ENCODE data around the gene TBC1D22A. TPM values are rescaled to one million over a fixed set of nuclear protein-coding genes. Genes with fewer than 3 reads are reported as not detected.
"Not testable (repeated sequence)": the region's sequence is repeated elsewhere in the genome, so short reads cannot be mapped to it uniquely, and the experiment has no call there.

The TBC1D22A gene
- total RNA-seq, 1 donor from 2014 or later, result 15.8 TPM

- intact Hi-C loops (cut with micrococcal nuclease), result no loop called here
- no peak for ATAC-seq
- no peak for DNase-seq
Observed at GRCh38 chr22:46966495-46966845, 204.0 kb downstream of the TBC1D22A start.

DNA sequence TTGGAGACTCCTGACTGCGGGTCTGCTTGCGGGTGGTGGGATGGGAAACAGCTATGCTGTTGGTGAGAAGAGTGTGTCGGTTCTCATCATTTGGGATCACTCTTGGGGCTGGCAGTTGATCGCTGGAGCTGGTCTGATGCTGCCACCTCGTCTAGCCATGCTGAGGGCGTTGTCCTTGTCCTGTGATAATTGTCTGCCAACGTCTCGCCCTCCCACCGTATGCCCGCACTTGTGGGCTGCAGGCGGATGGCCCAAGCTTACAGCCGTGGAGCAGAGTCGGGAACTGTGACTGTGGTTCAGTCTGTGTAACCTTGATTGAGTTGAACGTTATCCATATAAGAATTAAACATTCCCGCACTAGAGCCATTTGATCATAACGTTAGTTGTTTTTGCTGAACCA lies 204.4 kb downstream of the TBC1D22A start:
- intact Hi-C loops (cut with micrococcal nuclease), result no loop called here
- no peak for DNase-seq
- ATAC-seq, result no peak

- no peak for ATAC-seq
- intact Hi-C loops (cut with micrococcal nuclease), result no loop called here
- DNase-seq, result no peak
Observed at GRCh38 chr22:46967445-46968358, 205.3 kb downstream of the TBC1D22A start.

DNA sequence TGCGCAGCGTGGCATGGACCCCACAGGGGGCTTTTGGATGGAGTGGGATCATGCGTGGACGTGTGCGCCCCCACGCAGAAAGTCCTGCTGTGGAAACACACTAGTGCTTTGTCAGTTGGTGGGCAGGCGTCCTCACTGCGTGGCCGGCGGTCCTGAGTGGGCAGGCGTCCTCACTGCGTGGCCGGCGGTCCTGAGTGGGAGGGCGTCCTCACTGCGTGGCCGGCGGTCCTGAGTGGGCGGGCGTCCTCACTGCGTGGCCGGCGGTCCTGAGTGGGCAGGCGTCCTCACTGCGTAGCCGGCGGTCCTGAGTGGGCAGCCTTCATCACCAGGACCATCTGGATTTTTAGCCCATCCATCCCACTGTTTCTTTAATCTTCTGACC lies 205.9 kb downstream of the TBC1D22A start:
- intact Hi-C loops (cut with micrococcal nuclease), result no loop called here
- no peak for ATAC-seq
- no peak for DNase-seq

DNA sequence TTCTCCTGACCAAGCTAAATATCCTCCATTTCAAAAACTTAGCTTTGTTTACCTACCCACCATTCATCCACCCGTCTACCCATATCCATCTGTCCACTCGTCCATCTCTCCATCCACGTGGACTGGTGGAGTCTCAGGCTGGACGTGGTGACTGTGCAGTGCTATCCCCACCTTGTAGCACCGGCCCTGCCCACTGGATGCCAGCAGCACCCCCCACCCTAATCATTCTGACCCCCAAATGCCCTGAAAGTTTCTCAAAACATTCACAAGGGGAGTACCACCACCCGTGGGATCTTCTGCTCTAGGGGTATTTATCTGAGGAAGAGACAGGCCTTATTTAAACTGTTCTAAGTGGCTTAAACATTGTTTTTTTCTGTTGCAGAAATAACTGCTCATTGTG lies 206.4 kb downstream of the TBC1D22A start:
- intact Hi-C loops (cut with micrococcal nuclease), result no loop called here
- DNase-seq (no peak), ATAC-seq (no peak)

DNA sequence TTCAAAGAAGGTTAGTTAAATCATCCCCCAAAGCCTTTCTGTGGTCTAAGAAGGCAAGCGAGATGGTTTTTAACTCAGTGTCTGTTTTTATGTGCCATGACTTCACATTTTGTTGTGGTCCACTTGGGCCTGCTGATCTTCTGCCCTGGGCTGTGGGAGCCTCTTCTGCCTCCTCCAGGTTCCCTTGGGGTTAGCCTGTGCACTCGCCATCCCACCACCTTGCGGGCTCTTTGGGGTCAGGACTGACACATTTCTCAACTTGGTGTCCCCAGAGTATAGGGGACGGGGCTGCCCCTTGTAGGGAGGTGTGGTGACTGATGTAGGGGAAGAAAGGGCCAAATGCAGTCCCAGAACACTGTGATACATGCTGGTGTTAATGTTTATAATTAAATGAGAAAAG lies 207.0 kb downstream of the TBC1D22A start:
- DNase-seq (no peak), ATAC-seq (no peak)
- intact Hi-C loops (cut with micrococcal nuclease), result no loop called here

- DNase-seq (no peak), ATAC-seq (no peak)
- intact Hi-C loops (cut with micrococcal nuclease), result no loop called here
Observed at GRCh38 chr22:46969961-46970360, 207.5 kb downstream of the TBC1D22A start.

- DNase-seq (no peak), ATAC-seq (peak; percentile 66)
- intact Hi-C loops (cut with micrococcal nuclease), result no loop called here
Observed at GRCh38 chr22:46970411-46971098, 208.1 kb downstream of the TBC1D22A start.

- DNase-seq, result peak; percentile 67
- peak; percentile 89 for ATAC-seq
- intact Hi-C loops (cut with micrococcal nuclease), result no loop called here
Observed at GRCh38 chr22:46971099-46971763, 208.8 kb downstream of the TBC1D22A start.

- intact Hi-C loops (cut with micrococcal nuclease), result no loop called here
- peak; percentile 6 for ATAC-seq
- DNase-seq, result peak; percentile 21
Observed at GRCh38 chr22:46971764-46972125, 209.3 kb downstream of the TBC1D22A start.

GRCh38 chr22:46972256-46972655 lies 209.8 kb downstream of the TBC1D22A start:
- ATAC-seq (no peak), DNase-seq (no peak)
- intact Hi-C loops (cut with micrococcal nuclease), result no loop called here

GRCh38 chr22:46972901-46973831 lies 210.7 kb downstream of the TBC1D22A start:
- DNase-seq (no peak), ATAC-seq (peak; percentile 31)
- intact Hi-C loops (cut with micrococcal nuclease), result no loop called here

DNA sequence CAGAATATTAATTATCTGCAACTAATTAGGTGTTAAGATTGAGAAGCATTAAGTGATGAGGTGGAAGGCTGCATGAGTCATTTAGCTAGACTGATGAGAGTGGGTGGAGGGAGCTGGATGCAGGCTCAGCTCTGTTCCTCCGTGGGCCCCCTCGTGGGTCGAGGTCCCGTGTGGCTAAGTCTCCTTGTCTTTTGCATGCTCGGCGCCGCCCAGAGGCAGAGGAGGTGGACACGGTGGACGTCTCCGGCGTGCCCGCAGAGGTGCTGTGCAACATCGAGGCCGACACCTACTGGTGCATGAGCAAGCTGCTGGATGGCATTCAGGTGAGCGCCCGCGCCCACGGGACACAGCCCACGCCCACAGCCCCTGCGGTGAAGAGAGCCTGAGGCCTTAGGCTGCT lies 211.6 kb downstream of the TBC1D22A start:
- ATAC-seq, result no peak
- intact Hi-C loops (cut with micrococcal nuclease), result no loop called here
- no peak for DNase-seq

DNA sequence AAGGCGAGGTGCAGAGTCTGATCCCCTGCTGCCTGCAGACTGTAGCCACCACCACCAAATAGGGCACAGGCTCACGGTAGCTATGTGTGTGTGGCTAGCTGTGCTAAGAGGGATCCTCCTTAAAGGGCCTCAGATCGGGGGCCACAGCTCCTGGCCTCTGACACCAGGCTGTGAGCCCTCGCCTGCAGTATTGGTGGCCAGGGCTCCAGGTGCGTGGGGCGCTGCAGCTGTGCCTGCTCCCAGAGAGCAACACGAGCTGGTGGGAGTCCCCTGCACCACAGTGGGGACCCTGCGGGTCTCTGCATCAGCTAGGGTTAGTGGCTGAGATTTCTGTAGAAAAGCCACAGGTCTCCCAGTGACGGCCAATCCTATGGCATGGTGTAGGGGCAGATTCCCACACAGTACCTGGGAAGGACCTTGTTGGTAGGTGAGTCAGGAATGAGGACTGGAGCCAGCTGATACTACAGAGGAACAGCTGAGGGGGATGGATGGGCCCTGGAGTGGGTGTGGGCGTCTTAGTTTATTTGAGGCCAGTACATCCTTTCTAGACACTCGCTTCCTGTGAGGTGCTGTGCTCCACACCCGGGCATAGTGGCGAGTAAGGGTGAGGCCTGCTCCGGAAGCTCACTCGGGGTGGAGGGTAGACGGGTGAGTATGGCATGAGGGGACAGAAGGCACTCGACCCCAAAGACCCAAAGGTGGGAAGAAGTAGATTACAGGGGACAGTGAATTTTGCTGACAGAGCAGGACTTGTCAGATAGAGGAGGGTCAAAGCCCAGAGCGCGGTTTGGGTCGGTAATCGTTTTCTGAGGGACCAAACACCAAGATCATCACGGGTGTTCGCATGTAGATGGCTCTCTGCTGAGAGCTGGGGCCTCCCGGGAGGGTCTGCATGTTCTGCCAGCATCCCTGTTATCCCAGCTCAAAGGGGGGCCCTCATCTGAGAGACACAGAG lies 212.5 kb downstream of the TBC1D22A start:
- ATAC-seq (no peak), DNase-seq (no peak)
- intact Hi-C loops (cut with micrococcal nuclease), result no loop called here

GRCh38 chr22:46976143-46976542 lies 213.7 kb downstream of the TBC1D22A start:
- ATAC-seq (no peak), DNase-seq (no peak)
- intact Hi-C loops (cut with micrococcal nuclease), result no loop called here

DNA sequence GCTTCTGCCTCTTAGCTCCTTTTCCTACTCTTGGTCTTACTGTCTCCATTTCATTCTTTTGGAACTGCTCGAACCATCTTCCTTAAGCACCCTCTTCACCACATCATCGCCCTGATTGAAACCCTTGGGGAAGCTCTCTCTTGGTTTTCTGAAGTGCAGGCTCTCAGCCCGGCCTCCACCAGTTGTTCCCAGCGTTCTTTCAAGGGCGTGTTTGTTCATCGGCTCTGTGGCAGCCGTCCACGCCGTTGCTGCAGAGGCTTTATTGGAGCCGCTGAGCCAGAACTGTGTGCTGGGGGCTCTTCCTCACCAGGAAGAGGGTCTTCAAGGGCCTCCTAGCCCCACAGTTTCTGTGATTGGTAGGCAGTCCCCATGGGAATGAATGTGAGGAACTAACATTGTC lies 214.1 kb downstream of the TBC1D22A start:
- no peak for ATAC-seq
- DNase-seq, result no peak
- intact Hi-C loops (cut with micrococcal nuclease), result no loop called here

- intact Hi-C loops (cut with micrococcal nuclease), result no loop called here
- no peak for ATAC-seq
Observed at GRCh38 chr22:46977656-46978343, 215.3 kb downstream of the TBC1D22A start.

GRCh38 chr22:46978668-46979067 lies 216.2 kb downstream of the TBC1D22A start:
- ATAC-seq; DNase-seq; intact Hi-C loops (cut with micrococcal nuclease): not testable (repeated sequence)

More at GRCh38 chr22:46977656-46978343, 215.3 kb downstream of the TBC1D22A start:
- DNase-seq, result no peak
